Measurements from ENCODE around the gene COCH.

The COCH gene

DNA sequence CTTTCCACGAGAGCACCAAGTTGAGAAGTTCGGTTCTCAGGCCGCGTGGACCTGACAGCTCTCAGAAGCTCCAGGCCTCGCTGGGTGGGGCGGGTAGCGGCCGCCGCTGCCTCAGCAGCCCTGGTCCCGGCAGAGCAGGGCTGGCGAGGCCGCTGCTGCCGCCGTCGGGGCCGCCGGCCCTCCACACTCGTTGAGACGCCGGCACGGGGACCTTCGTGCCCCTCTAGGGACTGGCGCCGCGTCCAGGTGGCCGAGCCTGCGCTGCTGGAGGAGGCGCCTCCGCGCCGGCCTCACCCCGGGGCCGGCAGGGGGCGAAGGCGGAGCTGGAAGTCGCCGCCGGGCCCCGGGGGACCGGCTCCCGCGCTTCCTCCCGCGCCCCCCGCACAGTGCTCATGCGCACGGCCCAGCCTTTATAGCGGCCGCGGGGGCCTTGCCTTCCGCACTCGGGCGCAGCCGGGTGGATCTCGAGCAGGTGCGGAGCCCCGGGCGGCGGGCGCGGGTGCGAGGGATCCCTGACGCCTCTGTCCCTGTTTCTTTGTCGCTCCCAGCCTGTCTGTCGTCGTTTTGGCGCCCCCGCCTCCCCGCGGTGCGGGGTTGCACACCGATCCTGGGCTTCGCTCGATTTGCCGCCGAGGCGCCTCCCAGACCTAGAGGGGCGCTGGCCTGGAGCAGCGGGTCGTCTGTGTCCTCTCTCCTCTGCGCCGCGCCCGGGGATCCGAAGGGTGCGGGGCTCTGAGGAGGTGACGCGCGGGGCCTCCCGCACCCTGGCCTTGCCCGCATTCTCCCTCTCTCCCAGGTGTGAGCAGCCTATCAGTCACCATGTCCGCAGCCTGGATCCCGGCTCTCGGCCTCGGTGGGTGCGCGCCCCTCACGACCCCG lies at the start of gene COCH:
TSS of gene COCH (plus strand) at position 440 of the 879 bp plus-strand sequence. CDS start at position 820, 380 bp downstream.
- DNase-seq (ENCODE audit: low read depth in 3 of 3): peak in 1 of 3 donors; percentile 25

DNA sequence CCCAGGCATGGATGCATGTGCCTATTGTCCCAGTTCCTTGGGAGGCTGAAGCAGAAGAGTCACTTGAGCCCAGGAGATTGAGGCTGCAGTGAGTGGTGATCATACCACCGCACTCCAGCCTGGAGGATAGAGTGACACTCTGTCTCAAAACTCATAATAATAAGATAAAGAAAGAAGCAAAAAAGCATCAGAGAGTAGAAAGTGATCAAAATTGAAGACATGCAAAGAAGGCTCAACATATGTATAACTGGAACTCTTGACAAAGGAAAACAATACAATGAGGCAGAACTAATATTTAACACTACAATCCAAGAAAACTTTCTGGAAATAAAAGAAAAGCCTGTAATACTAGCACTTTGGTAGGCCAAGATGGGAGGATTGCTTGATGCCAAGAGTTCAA lies 48.3 kb upstream of the COCH start:
- no peak for DNase-seq (ENCODE audit: low read depth in 3 of 3)

DNA sequence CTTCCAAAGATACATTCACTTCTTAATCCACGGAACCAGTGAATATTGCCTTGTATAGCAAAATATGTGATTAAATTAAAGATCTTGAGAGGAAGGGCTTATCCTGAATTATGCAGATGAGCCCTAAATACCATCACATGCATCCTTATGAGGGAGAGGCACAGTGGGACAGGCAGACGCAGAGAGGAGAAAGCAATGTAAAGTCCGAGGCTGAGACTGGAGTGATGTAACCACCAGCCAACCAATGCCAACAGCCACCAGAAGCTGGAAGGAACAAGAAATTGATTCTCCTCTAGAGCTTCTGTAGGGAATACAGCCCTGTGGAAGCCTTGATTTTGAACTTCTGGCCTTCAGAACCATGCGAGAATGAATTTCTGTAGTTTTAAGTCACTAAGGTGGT lies 44.5 kb upstream of the COCH start:
- DNase-seq (ENCODE audit: low read depth in 3 of 3): no peak

DNA sequence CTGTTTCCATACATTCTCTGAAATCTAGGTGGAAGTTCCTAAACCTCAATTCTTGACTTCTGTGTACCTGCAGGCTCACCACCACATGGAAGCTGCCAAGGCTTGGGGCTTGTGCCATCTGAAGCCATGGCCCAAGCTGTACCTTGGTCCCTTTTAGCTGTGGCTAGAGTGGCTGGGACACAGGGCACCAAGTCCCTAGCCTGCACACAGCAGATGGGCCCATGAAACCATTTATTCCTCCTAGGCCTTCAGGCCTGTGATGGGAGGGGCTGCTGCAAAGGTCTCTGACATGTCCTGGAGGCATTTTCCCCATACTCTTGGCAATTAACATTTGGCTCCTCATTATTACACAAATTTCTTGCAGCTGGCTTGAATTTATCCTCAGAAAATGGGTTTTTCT lies 40.0 kb upstream of the COCH start:
- no peak for DNase-seq (ENCODE audit: low read depth in 3 of 3)

DNA sequence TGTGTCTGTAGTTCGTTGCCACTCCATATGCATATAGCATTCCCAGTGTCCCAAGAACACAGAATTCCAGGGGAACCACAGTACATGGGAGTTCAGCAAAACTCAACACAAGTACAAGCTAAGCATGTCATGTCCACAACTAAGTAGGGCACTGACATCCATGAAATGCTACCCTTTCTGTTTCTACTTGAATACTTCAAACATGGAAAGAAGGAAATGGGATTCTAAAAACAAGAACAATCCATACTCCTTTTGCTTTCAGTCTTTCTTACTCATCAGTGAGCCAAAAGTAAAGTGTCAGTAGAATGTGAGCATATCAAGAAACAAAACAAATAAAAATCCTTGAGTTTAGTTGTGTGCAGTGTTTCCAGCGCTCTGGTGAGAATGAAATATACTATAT lies 36.0 kb upstream of the COCH start:
- DNase-seq (ENCODE audit: low read depth in 3 of 3): no peak

DNA sequence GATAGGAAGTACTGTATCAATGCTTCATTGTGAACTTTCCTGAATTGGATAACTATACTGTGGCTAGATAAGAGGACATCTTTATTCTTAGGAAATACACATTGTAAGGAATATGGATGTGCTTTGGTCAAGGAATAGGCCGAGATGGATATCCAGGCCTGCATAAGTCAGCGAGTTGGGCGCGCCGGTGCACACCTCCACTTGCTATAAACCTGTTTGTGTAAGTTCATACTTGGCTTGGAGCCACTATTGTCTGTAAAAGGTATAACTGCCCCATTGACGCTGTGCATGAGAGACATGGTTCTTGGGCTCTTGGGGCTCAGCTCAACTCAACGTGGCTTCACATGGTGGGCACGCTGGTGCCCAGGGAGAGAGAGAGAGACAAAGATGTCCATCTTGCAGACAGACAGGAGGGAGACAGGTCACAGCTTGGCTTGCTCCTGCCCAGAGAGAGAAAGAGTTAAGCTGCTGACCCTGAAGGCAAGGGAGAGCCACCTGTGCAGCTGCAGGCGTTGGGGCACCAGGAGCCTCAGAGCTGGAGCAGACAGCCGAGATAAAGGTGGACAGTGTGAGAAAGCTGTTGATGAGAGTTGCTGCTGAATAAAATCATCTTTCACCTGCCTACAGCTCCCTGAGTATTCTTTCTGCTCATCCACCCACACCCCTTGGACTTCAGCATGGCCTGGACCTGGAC lies 34.1 kb upstream of the COCH start:
- no peak for DNase-seq (ENCODE audit: low read depth in 3 of 3)

DNA sequence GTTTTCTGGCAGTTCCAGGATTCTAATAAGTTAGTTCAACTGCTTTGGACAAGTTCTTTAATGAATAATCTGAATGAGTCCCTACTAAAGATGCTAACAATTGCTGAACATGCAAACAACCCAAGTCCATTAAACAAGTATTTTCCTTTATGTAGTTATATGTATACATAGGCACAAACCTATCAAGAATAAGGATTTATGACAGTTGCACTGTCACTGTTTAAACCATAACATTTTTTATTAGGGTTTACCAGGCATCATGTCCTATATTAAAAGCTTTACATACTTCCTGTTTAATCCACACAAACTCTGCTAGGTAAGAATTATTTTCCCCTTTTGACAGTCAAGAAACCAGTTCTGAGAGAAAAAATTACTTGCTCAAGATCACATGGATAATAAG lies 31.9 kb upstream of the COCH start:
- DNase-seq (ENCODE audit: low read depth in 3 of 3): no peak

DNA sequence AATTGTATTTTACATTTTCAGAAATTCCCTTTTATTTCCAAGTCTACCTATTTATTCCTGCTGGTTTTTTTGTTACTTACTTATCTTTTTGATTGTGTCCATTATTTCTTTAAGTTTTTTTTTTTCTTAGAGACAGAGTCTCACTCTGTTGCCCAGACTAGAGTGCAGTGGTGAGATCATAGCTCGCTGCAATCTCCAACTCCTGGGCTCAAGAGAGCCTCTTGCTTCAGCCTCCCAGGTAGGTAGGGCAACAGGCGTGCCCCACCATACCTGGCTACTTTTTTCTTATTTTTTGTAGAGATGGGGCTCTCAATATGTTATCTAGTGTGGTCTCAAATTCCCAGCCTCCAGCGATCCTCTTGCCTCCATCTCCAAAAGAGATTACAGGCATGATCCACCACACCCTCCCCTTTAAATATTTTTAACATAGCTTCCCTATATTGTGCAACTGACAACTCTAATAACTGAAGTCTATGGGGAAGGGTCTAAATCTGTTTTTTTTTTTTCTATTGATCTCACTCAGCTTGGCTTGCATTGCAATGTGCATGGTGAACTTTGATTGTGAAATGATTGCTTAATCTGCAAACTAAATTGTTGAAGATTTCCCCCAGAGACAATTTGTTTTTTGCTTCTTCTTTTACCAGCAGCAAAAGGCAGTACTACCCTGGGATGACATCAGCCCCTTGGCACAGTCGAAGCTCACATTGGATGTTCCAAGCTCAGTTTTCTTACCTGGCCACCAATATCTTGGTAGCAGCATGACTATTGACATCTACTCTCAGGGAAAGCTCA lies 25.7 kb upstream of the COCH start:
- DNase-seq (ENCODE audit: low read depth in 3 of 3): no peak

DNA sequence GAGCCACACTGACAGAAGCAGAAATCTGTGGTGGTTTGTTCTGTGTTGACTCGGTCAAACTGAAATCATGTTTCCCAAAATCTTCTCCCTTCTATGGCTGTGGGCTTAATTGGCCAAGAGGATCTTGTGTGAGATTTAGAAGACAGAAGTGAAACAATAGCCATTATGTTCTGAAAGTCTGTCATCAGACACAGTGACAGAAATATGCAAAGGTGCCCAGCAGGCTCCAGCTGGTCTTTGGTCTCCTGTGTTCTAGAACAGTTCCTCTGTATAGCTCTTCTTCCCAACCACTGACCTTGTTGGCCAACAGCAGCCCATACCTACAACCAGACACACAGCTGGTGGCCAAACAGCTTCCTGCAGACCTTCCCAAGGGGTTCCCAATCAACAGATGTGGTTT lies 25.0 kb upstream of the COCH start:
- no peak for DNase-seq (ENCODE audit: low read depth in 3 of 3)

DNA sequence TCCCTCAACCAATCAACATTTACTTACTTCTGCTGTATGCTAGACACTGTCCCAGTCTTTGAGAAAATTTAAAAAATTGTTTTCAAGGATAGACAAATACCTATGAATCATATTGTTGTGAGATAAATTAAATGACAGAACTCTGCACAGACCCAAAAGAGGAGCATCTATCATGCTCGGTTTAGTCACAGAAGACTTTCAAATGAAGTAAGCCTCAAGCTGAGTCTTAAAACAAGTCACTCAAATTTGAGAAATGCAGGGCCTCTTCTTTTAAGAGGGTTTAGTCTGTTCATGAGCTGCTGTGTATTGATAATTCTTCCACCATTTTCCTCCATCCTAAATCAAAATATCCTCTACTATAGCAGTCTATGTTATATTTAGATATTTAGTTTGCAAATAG lies 24.4 kb upstream of the COCH start:
- DNase-seq (ENCODE audit: low read depth in 3 of 3): no peak

DNA sequence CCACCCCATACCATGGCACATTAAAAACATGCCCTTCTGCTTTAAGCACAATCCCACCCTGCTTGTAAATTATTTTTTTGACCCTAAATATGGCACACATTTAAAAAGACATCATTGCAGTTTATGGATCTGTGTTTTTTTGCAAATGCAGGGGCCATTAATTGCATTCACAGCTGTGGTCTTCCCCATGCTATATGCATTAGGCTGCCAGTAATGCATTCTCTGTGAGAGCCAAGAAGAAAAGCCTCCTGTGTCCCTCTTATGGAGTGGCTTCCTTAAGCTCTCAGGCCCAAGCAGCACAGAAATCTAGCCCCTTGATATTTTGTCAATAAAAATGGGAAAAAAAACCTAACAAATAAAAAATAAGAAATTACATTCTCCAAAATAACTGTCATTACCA lies 20.4 kb upstream of the COCH start:
- no peak for DNase-seq (ENCODE audit: low read depth in 3 of 3)

DNA sequence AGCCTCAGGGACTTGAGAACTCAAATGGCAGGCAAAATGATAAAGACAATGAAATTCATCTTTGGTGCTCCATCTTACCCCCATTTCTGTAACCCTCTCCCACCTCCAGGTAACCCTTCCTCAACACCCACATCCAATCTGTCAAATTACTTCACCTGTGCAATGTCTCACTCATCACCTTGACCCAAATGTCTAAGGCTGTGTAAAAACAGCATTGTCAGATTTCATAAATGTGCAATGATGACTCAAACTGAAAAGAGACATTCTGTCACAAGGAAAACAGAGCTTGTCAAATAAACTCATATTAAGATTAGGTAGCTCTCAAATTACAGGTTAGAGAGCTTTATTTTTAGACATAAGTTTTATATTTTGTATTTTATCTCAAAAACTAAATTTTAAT lies 19.9 kb upstream of the COCH start:
- no peak for DNase-seq (ENCODE audit: low read depth in 3 of 3)

DNA sequence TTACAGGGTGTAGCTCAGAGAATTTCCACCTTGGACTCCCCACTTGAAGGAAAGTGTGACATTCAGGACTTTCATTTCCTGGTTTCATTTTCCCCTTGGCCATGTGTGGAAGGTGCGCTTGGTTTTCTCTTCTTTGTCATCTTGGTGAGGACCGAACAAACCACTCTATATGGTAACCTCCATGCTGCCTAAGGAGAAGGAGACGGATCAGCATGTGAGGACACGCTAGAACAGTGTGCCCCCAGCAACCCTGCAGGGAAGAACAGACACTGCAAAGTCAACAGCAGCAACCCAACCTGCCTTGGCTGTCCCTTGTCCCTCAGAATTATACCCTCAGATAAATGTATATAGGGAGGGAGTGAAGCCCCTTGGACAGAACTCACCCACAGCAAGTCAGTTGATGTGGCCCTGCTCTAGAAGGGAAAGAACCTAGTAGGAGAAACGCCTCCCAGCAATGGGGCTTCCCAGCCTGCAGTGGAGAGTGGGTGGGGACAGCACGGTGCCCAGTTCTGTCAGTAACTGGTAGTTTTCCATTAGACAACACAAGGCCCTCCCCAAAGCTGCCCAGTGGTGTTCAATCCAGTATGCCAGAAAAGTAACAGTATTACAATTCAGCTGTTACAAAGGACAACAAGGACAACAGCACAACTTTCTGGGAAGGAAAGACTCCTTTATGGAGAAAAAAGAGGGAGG lies 18.9 kb upstream of the COCH start:
- DNase-seq (ENCODE audit: low read depth in 3 of 3): no peak

DNA sequence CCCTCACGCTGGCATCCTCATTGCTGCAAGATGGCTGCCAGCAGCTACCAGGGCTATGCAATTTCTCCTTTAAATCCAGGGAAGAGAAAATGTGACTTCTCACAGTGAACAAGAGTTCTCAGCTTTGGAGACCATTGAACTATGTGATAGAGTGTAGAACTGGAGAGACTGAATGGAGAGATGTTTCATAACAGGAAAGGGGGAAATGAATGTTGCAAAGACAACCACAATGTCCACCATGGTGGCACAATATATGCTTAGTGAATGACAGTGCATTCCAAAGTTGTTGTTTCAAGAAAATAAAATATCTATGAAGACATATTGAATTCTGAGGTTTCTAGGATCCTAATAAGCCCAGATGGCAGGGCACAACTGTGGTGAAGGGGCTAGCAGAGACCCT lies 13.2 kb upstream of the COCH start:
- DNase-seq (ENCODE audit: low read depth in 3 of 3): no peak

DNA sequence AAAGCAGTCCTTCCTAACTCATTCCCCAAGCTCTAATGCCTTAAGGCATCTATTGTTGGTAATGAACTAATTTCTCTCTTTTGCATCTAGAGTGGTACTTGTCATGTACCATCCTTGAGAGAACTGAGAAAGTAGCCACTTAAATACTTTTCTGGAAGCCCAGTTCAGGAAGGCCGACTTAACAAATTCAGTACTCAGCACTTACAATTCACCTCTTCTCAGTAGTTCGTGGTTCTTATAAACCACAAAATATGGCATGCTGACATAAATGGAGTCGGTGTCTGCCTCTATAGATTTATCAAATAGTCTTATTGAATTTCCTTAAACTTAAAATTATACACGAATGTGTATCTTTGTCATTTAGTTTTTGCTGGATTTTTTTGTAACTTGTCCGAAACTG lies 9.4 kb upstream of the COCH start:
- DNase-seq (ENCODE audit: low read depth in 3 of 3): no peak

DNA sequence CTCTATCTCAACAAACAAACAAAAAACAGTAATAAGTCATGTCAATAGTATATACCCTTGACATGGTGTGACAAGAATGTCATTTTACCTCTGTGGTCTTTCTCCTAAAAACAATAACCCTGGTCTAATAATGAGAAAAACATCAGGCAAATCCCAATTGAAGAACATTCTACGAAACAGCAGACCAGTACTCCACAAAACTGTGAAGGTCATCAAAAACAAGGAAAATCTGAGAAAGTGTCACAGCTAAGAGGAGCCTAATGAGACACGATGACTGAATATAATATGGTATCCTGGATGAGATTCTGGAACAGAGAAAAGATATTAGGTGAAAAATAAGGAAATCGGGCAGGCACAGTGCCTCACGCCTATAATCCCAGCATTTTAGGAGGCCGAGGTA lies 5.6 kb upstream of the COCH start:
- no peak for DNase-seq (ENCODE audit: low read depth in 3 of 3)

DNA sequence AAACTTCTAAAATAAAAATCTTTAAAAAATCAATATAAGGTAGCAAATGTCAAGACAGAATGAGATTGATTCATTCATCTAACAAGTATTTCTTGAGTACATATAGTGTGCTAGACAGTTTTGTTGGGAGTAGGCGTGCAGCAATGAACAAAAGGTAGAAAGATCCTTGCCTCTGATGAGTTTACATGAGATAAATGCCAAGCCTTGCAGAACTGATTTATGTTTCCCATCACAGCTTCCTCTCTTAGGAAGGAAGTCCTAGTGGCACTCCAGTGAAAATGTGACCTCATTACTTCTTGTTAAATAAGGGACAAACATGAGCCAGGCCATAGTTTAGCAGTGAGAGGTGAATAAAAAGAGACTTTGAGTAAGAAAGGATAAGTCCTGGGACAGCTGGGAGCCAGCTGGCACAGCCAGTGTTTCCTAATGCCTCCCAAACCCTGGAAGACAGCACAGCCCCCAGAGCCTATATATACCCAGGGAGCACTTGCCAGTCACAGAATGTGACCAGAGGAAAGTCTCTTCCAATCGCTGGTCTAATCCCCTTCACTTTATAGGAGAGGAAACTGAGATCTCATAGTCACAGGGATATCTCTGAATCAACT lies 4.7 kb upstream of the COCH start:
- DNase-seq (ENCODE audit: low read depth in 3 of 3): no peak

DNA sequence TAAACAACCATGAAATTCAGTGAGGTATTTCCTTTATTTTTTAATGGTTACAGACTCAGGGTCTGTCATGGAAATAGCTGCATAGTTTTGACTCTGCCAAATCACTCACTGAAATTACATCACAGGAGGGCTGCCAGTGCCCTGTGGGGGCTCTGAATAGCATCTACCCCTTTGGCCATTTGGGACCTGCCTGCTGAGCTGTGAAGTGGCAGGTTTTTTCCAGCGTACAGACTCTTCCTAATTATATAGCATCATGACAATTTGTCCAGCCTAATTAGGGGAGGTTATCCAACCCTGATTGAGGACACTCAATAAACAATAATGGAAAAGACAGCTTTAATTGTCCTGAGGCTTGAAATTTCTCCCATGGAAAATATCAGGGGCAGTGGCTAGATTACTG lies 1.8 kb upstream of the COCH start:
- DNase-seq (ENCODE audit: low read depth in 3 of 3): no peak

DNA sequence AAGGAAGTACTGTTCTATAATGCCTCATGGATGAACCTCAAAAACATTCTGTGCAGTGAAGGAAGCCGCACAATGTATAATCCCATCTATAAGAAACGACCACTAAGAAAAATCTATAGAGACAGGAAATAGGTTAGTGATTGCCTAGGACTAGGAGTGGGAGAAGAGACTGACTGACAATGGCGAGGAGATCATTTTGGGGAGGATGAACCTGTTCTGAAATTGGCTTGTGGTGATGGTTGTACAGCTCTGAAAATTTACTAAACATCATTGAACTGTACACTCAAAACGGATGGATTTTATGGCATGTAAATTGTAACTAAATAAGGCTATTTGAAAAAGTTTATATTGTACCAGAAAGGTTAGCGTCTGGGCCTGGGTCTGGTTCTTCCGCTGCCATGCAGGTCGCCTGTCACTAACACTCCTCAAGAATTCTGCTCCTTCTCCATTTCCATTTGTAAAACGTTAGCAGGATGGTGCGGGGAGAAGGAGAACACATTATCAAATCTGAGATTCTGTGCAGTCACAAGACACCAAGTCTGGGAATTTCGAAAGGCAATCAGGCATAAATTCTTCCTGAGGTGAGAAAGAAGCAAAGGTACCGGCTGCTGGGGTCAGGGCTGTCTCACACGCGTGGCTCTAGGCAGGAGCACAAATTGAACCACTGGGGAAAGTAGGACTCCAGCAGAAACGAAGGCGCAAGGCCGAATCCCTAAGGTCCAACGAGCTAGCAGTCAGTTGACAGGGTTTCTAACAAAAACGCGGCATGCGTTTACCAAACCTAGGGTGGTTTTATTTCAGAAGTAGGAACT lies 845 bp upstream of the COCH start:
- no peak for DNase-seq (ENCODE audit: low read depth in 3 of 3)

DNA sequence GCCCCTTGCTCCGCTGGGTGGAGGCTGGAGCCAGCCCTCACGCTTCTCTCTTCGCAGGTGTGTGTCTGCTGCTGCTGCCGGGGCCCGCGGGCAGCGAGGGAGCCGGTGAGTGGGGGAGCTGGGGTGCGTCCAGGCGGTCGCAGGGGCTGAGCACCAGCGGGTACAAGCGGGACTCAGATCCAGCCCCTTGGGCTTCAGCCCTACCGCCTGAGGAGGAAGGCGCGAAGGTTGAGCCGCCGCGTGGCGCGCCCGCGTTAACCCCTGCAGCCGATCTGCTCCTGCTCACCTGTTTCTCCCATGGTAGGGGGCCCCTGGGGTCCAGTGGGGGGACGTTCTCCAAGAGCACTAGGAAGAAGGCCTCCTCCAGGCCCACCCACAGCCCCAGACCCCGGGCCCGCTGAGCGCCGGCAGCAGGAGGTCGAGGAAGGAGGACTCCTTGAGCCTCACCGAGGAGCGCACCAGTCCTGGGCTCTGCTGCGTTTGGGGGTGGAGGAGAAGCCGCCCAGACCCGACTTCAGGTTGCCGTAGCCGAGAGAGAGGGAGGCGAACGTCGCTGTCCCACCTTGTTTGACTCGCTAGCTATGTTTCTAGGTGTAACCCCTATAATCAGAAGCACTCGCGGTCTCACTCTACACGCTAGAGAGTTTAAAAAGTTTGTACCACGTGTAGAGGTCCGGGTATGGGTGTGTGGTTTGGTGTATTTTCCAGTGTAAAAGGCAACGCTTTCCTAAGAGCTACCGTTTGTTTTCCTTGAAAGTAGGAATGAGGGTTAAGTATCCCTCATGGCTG lies 834 bp downstream of the COCH start:
- DNase-seq (ENCODE audit: low read depth in 3 of 3): peak in 1 of 3 donors; percentile 1
